GM12801 (cell line): ENCODE data around the gene MIS12.

Experiments used
- CTCF ChIP-seq: IDR thresholded peaks from one replicate; pipeline ENCODE4 v1.5.1; 2011; ENCODE audit warnings: control low read depth; ENCODE audit not compliant: insufficient read length; ENCODE audit errors: extremely low read depth

MIS12 gene

GRCh38 chr17:5536866-5537650 is 50.7 kb downstream of the MIS12 start:
- no peak for TF ChIP-seq CTCF

GRCh38 chr17:5539286-5539685 is 52.9 kb downstream of the MIS12 start:
- no peak for TF ChIP-seq CTCF

GRCh38 chr17:5540321-5540720 is 54.0 kb downstream of the MIS12 start:
- TF ChIP-seq CTCF: no peak
